ENCODE results near the gene CCDC192. TPM values are rescaled to one million over a fixed set of nuclear protein-coding genes. Genes with fewer than 3 reads are reported as not detected.

Gene CCDC192
- total and polyA plus RNA-seq, 9 donors, result 0.26 to 2.6 (median 0.91) TPM; not detected in 1

GRCh38 chr5:127839496-127840197, 136.5 kb downstream of the CCDC192 start:
- Histone ChIP-seq H3K27ac (no peak overlapping the region), H3K36me3 (no peaks in the 10 kb centered on the region), H3K4me1 (ENCODE audit: insufficient read depth) (peaks cover 2% of the 10 kb centered on the region), H3K4me3 (no peak overlapping the region), H3K27me3 (no peaks in the 10 kb centered on the region), H3K9me3 (no peaks in the 10 kb centered on the region)
- DNase-seq, result no peak
- intact Hi-C loops (cut with DNase I), result no loop called here
- 86 to 90% (median 87%) methylated on average over 2 of the region's 2 CpGs for WGBS, 3 donors
- no peak for TF ChIP-seq EP300 (IDR thresholded peaks at IDR 0.05)
- TF ChIP-seq POLR2A (IDR thresholded peaks at IDR 0.05), result no peak
- TF ChIP-seq CTCF (IDR thresholded peaks at IDR 0.05), result no peak

GRCh38 chr5:127840198-127840524, 137.0 kb downstream of the CCDC192 start:
- TF ChIP-seq POLR2A (IDR thresholded peaks at IDR 0.05) (no peak), EP300 (IDR thresholded peaks at IDR 0.05) (no peak), CTCF (IDR thresholded peaks at IDR 0.05) (no peak)
- intact Hi-C loops (cut with DNase I), result no loop called here

GRCh38 chr5:127840809-127841208, 137.6 kb downstream of the CCDC192 start:
- H3K36me3 ChIP-seq, result no peaks in the 10 kb centered on the region
- H3K4me1 ChIP-seq (ENCODE audit: insufficient read depth), result no peaks in the 10 kb centered on the region
- no peak for DNase-seq
- no peak overlapping the region for H3K27ac ChIP-seq
- no peak for TF ChIP-seq POLR2A (IDR thresholded peaks at IDR 0.05)
- no peak for TF ChIP-seq CTCF (IDR thresholded peaks at IDR 0.05)
- no peak for TF ChIP-seq EP300 (IDR thresholded peaks at IDR 0.05)
- H3K27me3 ChIP-seq, result no peaks in the 10 kb centered on the region
- intact Hi-C loops (cut with DNase I), result no loop called here
- no peak overlapping the region for H3K4me3 ChIP-seq
- H3K9me3 ChIP-seq, result no peaks in the 10 kb centered on the region

More at GRCh38 chr5:127840198-127840524, 137.0 kb downstream of the CCDC192 start:
- Histone ChIP-seq H3K9me3 (no peaks in the 10 kb centered on the region), H3K27me3 (no peaks in the 10 kb centered on the region), H3K27ac (no peak overlapping the region), H3K36me3 (no peaks in the 10 kb centered on the region), H3K4me1 (ENCODE audit: insufficient read depth) (peaks cover 2% of the 10 kb centered on the region), H3K4me3 (no peak overlapping the region)
- DNase-seq, result no peak
- WGBS, 3 donors, result 27 to 33% (median 27%) methylated on average over 1 of the region's 1 CpG

- intact Hi-C loops (cut with DNase I), result no loop called here
- no peak for TF ChIP-seq POLR2A (IDR thresholded peaks at IDR 0.05)
- TF ChIP-seq CTCF (IDR thresholded peaks at IDR 0.05), result no peak
- TF ChIP-seq EP300 (IDR thresholded peaks at IDR 0.05), result no peak
- H3K4me1 ChIP-seq (ENCODE audit: insufficient read depth), result no peaks in the 10 kb centered on the region
- DNase-seq, result no peak
- H3K36me3 ChIP-seq, result no peaks in the 10 kb centered on the region
- H3K27me3 ChIP-seq, result no peaks in the 10 kb centered on the region
- H3K4me3 ChIP-seq, result no peak overlapping the region
- no peaks in the 10 kb centered on the region for H3K9me3 ChIP-seq
- H3K27ac ChIP-seq, result no peak overlapping the region
- WGBS, 3 donors, result 85 to 91% (median 91%) methylated on average over 7 of the region's 7 CpGs
These were observed 141.4 kb downstream of the CCDC192 start for GRCh38 chr5:127844581-127845021.

Measured in ovary (tissue), 9 donors.